SK-N-SH (cell line): ENCODE data around the gene PDLIM4. TPM values are rescaled to one million over a fixed set of nuclear protein-coding genes. Genes with fewer than 3 reads are reported as not detected.

Experiments
- CTCF ChIA-PET: fragments of 300-600, 350-600 bp; formaldehyde crosslinking; extraction: SDS; loops from one replicate; lab custom pipeline; 2021; lab: Yijun Ruan, JAX
- POLR2A ChIA-PET: fragments of 350-600 bp; sonication (Branson Sonifier 250); formaldehyde crosslinking; extraction: SDS; loops from one replicate; lab custom pipeline; 2020; ENCODE audit warnings: antibody characterized with exemption, inconsistent platforms; lab: Yijun Ruan, JAX
- DNase-seq: peaks from one replicate; pipeline ENCODE4 v3.0.0; 2012
- H2AFZ ChIP-seq: fragments of 200-600 bp; sonication (generic); 2 replicates; pipeline ENCODE4 v1.8.1; 2016; ENCODE audit warnings: antibody characterized with exemption, mild to moderate bottlenecking, low read depth
- H3F3A ChIP-seq: fragments of 200-600 bp; sonication (generic); replicated peaks from 2 replicates; pipeline ENCODE3; 2016; ENCODE audit warnings: antibody characterized with exemption, mild to moderate bottlenecking; ENCODE audit not compliant: insufficient read depth
- H3K27ac ChIP-seq, 2 experiments: fragments of 200-500 bp in 1 of 2; fragments of 200-600 bp in 1 of 2; sonication (Bioruptor generic) in 1 of 2; sonication (generic), shearing (Covaris generic) in 1 of 2; 2 replicates each; pipeline versions ENCODE4 v1.5.1 to v1.6.1; 2014 to 2016; ENCODE audit warnings: low read depth in 2 of 2, inconsistent platforms in 1 of 2, low read length in 1 of 2, mild to moderate bottlenecking in 1 of 2, mixed read lengths in 1 of 2
- H3K27me3 ChIP-seq: fragments of 200-600 bp; sonication (generic), shearing (Covaris generic); 2 replicates; pipeline ENCODE4 v1.6.1; 2016; ENCODE audit warnings: mixed run types; ENCODE audit not compliant: insufficient read depth
- H3K36me3 ChIP-seq, 2 experiments: fragments of 200-500 bp in 1 of 2; fragments of 200-600 bp in 1 of 2; sonication (Bioruptor generic) in 1 of 2; sonication (generic) in 1 of 2; replicated peaks in 1 of 2; 2 replicates each; pipeline versions ENCODE3 to v1.5.1; 2014 to 2016; ENCODE audit warnings: low read length in 1 of 2, mild to moderate bottlenecking in 1 of 2; ENCODE audit not compliant: insufficient read depth in 2 of 2, control insufficient read depth in 1 of 2
- H3K4me1 ChIP-seq, 2 experiments: fragments of 200-500 bp in 1 of 2; fragments of 200-600 bp in 1 of 2; sonication (Bioruptor generic) in 1 of 2; sonication (generic), shearing (Covaris generic) in 1 of 2; 2 replicates each; pipeline versions ENCODE4 v1.5.1 to v1.6.1; 2014 to 2016; ENCODE audit warnings: low read depth in 1 of 2, low read length in 1 of 2, mixed run types in 1 of 2; ENCODE audit not compliant: insufficient read depth in 2 of 2, control insufficient read depth in 1 of 2
- H3K4me2 ChIP-seq: fragments of 200-600 bp; sonication (generic), shearing (Covaris generic); 2 replicates; pipeline ENCODE4 v1.6.1; 2017; ENCODE audit warnings: mixed run types
- H3K4me3 ChIP-seq, 2 experiments: fragments of 200-500 bp in 1 of 2; fragments of 200-600 bp in 1 of 2; sonication (Bioruptor generic) in 1 of 2; sonication (generic), shearing (Covaris generic) in 1 of 2; 2 replicates each; pipeline versions ENCODE4 v1.5.1 to v1.8.1; 2014 to 2016; ENCODE audit warnings: low read depth in 2 of 2, inconsistent platforms in 1 of 2, low read length in 1 of 2, mild to moderate bottlenecking in 1 of 2, mixed read lengths in 1 of 2, moderate library complexity in 1 of 2
- H3K79me2 ChIP-seq: fragments of 200-600 bp; sonication (generic); 2 replicates; pipeline ENCODE4 v1.8.1; 2017; ENCODE audit warnings: mild to moderate bottlenecking; ENCODE audit not compliant: insufficient read depth
- H3K9ac ChIP-seq: fragments of 200-600 bp; sonication (generic); 2 replicates; pipeline ENCODE4 v1.6.1; 2017; ENCODE audit warnings: mixed run types
- H3K9me2 ChIP-seq: fragments of 200-600 bp; sonication (generic); 2 replicates; pipeline ENCODE4 v1.6.1; 2017; ENCODE audit warnings: mixed run types
- H3K9me3 ChIP-seq: fragments of 200-600 bp; sonication (generic); 2 replicates; pipeline ENCODE4 v1.6.1; 2017; ENCODE audit warnings: mixed run types, mild to moderate bottlenecking, moderate library complexity
- H4K20me1 ChIP-seq: fragments of 200-600 bp; sonication (generic); 2 replicates; pipeline ENCODE4 v1.6.1; 2017; ENCODE audit warnings: mild to moderate bottlenecking, mixed run types; ENCODE audit not compliant: insufficient read depth
- CTCF ChIP-seq: fragments of 200-600 bp; sonication (generic); IDR thresholded peaks from 2 replicates; pipeline ENCODE4 v1.6.1; 2017; ENCODE audit warnings: antibody characterized with exemption, mild to moderate bottlenecking, moderate library complexity
- EP300 ChIP-seq, 2 experiments: IDR thresholded peaks; 2 replicates each; pipeline versions ENCODE4 v1.4.0 to v1.6.1; 2012; ENCODE audit warnings: borderline replicate concordance in 1 of 2, low read depth in 1 of 2, low read length in 1 of 2
- FOSL2 ChIP-seq: IDR thresholded peaks from 2 replicates; pipeline ENCODE4 v1.4.0; 2012; ENCODE audit warnings: low read depth, mild to moderate bottlenecking, moderate library complexity, borderline replicate concordance
- FOXJ3 ChIP-seq: sonication (generic); formaldehyde crosslinking; IDR thresholded peaks from 2 replicates; pipeline ENCODE4 v1.5.1; 2020; ENCODE audit warnings: mild to moderate bottlenecking, missing genetic modification reagents
- JUND ChIP-seq: IDR thresholded peaks from 2 replicates; pipeline ENCODE4 v1.4.0; 2012
- MEF2A ChIP-seq: IDR thresholded peaks from 2 replicates; pipeline ENCODE4 v1.4.0; 2012; ENCODE audit warnings: low read depth, borderline replicate concordance
- MXI1 ChIP-seq: IDR thresholded peaks from 2 replicates; pipeline ENCODE4 v1.6.1; 2012; ENCODE audit warnings: mild to moderate bottlenecking, low read depth, low read length, improper control_type of control experiment
- POLR2AphosphoS5 ChIP-seq: IDR thresholded peaks from 2 replicates; pipeline ENCODE4 v1.6.1; 2012; ENCODE audit warnings: low read depth, low read length
- RFX5 ChIP-seq: IDR thresholded peaks from 2 replicates; pipeline ENCODE4 v1.6.1; 2012; ENCODE audit warnings: mild to moderate bottlenecking, improper control_type of control experiment, low read length
- TCF12 ChIP-seq: IDR thresholded peaks from 2 replicates; pipeline ENCODE4 v1.4.0; 2012
- ZBTB33 ChIP-seq: IDR thresholded peaks from 2 replicates; pipeline ENCODE4 v1.4.0; 2012; ENCODE audit warnings: low read depth, borderline replicate concordance
- WGBS: methylation state at CpG from one replicate; pipeline ENCODE4 v1.1.6; 2017; ENCODE audit warnings: low lambda C conversion rate; 5-methylcytosine and 5-hydroxymethylcytosine counted together
- polyA plus RNA-seq, 3 experiments: library from polyadenylated mRNA; depleted of rRNA; stranded (reverse); fragments of >200 nt; gene quantifications; 2 replicates each; pipeline ENCODE4 v1.2.3, GENCODE V29; 2012

Gene PDLIM4
- polyA plus RNA-seq, 1 of the 3 experiments (the other 2 are of a cell fraction): 57.1 TPM

- CTCF ChIA-PET: interaction anchor here (1.2 to 3.1 kb wide), 3 partner anchors 15 to 30 kb away, joined by 3 to 21 read pairs (median 7); no protein-coding TSS in a partner anchor
- DNase-seq: no peak
- H3K27ac ChIP-seq: peak overlapping the region; percentile 57 to 79; a peak in 3 of 4 replicates
Observed at GRCh38 chr5:132256783-132257130, 739 bp upstream of the PDLIM4 start.

More at GRCh38 chr5:132256783-132257130, 739 bp upstream of the PDLIM4 start:
- Histone ChIP-seq H3K4me2 (peak overlapping the region; percentile 98), H3F3A (peaks cover 6% of the 10 kb centered on the region), H3K9me3 (no peaks in the 10 kb centered on the region), H3K4me1 (peaks cover 27 to 44% of the 10 kb centered on the region in 2 experiments; a peak in 3 of 4 replicates), H3K4me3 (peak overlapping the region; percentile 52 to 82; a peak in 2 of 4 replicates), H3K9me2 (no peaks in the 10 kb centered on the region), H3K79me2 (peaks cover 27% of the 10 kb centered on the region), H3K27me3 (no peaks in the 10 kb centered on the region), H3K36me3 (no peaks in the 10 kb centered on the region), H2AFZ (peak overlapping the region; percentile 90), H4K20me1 (no peaks in the 10 kb centered on the region), H3K9ac (peak overlapping the region; percentile 67)
- WGBS: 87% methylated on average over 6 of the region's 6 CpGs
- POLR2A ChIA-PET: interaction anchor here (1.1 to 1.6 kb wide), 3 partner anchors 10 to 37 kb away, joined by 4 to 8 read pairs (median 5); partner anchors contain the start of genes P4HA2 and SLC22A4
- TF ChIP-seq JUND: no peak
- no peak for TF ChIP-seq MXI1
- no peak for TF ChIP-seq MEF2A
- no peak for TF ChIP-seq EP300 (IDR thresholded peaks at IDR 0.05; ENCODE audit: borderline replicate concordance in 1 of 2, low read depth in 1 of 2, low read length in 1 of 2)
- TF ChIP-seq TCF12: no peak
- TF ChIP-seq FOXJ3 (CRISPR knock-in tag): no peak
- no peak for TF ChIP-seq RFX5
- TF ChIP-seq POLR2AphosphoS5: no peak
- TF ChIP-seq FOSL2: no peak
- no peak for TF ChIP-seq CTCF
- TF ChIP-seq ZBTB33: no peak
